GM12878 (cell line): Measurements from ENCODE around the gene STEAP4.

ENCODE experiments used
- PKNOX1 ChIP-seq: fragments of 450-650 bp; IDR thresholded peaks from 2 replicates; pipeline ENCODE4 v1.6.1; 2016; ENCODE audit warnings: mild to moderate bottlenecking
- TF ChIP-seq, protein P1 (sequence below): fragments of 450-650 bp; formaldehyde crosslinking; IDR thresholded peaks from 2 replicates; pipeline ENCODE4 v1.4.0; 2020; ENCODE audit warnings: mild to moderate bottlenecking, moderate library complexity

- no peak for TF ChIP-seq PKNOX1
- TF ChIP-seq, protein P1, sequence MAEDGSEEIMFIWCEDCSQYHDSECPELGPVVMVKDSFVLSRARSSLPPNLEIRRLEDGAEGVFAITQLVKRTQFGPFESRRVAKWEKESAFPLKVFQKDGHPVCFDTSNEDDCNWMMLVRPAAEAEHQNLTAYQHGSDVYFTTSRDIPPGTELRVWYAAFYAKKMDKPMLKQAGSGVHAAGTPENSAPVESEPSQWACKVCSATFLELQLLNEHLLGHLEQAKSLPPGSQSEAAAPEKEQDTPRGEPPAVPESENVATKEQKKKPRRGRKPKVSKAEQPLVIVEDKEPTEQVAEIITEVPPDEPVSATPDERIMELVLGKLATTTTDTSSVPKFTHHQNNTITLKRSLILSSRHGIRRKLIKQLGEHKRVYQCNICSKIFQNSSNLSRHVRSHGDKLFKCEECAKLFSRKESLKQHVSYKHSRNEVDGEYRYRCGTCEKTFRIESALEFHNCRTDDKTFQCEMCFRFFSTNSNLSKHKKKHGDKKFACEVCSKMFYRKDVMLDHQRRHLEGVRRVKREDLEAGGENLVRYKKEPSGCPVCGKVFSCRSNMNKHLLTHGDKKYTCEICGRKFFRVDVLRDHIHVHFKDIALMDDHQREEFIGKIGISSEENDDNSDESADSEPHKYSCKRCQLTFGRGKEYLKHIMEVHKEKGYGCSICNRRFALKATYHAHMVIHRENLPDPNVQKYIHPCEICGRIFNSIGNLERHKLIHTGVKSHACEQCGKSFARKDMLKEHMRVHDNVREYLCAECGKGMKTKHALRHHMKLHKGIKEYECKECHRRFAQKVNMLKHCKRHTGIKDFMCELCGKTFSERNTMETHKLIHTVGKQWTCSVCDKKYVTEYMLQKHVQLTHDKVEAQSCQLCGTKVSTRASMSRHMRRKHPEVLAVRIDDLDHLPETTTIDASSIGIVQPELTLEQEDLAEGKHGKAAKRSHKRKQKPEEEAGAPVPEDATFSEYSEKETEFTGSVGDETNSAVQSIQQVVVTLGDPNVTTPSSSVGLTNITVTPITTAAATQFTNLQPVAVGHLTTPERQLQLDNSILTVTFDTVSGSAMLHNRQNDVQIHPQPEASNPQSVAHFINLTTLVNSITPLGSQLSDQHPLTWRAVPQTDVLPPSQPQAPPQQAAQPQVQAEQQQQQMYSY (CRISPR knock-in tag): no peak
Observed at GRCh38 chr7:88309819-88310218, 3.1 kb upstream of the STEAP4 start.
